ENCODE measurements around the gene AMFR. TPM values are rescaled to one million over a fixed set of nuclear protein-coding genes. Genes with fewer than 3 reads are reported as not detected.

AMFR gene
- total and polyA plus RNA-seq, 2 of the 13 experiments (the other 11 are each of a cell fraction or from before 2014, with no cell fraction given): 52.9 to 108 TPM

DNA sequence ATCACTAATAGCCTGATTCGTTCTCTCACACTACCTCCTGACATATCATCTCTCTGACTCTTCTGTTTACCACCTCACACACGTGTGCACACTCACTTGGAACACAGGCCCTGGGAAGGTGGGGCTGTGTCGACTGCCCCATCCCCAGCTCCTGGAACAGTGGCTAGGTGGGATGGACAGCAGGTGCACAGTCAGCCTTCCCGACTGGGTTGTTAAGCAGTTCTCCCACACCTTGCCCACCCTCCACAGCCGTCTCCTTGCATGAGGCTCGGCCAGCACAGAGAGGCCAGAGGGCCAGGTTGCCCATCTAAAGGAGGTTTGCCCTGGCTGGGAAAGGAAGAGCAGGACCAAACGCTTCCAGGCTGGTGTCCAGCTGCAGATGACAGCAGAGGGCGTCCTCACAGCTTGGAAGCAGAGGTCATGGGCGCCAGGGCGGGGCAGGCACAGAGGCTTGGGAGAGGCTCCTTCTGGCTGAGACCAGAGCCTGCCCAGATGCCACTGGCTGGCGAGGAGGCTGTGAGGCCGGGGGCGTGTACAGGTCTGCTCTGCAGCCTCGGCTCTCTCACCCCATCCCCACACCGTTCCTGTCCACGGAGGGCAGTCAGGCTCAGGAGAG lies 92.8 kb downstream of the AMFR start (continued):
- TF ChIP-seq, protein P1, sequence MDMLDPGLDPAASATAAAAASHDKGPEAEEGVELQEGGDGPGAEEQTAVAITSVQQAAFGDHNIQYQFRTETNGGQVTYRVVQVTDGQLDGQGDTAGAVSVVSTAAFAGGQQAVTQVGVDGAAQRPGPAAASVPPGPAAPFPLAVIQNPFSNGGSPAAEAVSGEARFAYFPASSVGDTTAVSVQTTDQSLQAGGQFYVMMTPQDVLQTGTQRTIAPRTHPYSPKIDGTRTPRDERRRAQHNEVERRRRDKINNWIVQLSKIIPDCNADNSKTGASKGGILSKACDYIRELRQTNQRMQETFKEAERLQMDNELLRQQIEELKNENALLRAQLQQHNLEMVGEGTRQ (IDR thresholded peaks at IDR 0.05; ENCODE audit: low read depth, low read length): no peak
- TF ChIP-seq, protein P1 (CRISPR knock-in tag; IDR thresholded peaks at IDR 0.05; ENCODE audit: borderline replicate concordance): no peak
- TF ChIP-seq, protein P2, sequence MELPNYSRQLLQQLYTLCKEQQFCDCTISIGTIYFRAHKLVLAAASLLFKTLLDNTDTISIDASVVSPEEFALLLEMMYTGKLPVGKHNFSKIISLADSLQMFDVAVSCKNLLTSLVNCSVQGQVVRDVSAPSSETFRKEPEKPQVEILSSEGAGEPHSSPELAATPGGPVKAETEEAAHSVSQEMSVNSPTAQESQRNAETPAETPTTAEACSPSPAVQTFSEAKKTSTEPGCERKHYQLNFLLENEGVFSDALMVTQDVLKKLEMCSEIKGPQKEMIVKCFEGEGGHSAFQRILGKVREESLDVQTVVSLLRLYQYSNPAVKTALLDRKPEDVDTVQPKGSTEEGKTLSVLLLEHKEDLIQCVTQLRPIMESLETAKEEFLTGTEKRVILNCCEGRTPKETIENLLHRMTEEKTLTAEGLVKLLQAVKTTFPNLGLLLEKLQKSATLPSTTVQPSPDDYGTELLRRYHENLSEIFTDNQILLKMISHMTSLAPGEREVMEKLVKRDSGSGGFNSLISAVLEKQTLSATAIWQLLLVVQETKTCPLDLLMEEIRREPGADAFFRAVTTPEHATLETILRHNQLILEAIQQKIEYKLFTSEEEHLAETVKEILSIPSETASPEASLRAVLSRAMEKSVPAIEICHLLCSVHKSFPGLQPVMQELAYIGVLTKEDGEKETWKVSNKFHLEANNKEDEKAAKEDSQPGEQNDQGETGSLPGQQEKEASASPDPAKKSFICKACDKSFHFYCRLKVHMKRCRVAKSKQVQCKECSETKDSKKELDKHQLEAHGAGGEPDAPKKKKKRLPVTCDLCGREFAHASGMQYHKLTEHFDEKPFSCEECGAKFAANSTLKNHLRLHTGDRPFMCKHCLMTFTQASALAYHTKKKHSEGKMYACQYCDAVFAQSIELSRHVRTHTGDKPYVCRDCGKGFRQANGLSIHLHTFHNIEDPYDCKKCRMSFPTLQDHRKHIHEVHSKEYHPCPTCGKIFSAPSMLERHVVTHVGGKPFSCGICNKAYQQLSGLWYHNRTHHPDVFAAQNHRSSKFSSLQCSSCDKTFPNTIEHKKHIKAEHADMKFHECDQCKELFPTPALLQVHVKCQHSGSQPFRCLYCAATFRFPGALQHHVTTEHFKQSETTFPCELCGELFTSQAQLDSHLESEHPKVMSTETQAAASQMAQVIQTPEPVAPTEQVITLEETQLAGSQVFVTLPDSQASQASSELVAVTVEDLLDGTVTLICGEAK (IDR thresholded peaks at IDR 0.05): no peak
- TF ChIP-seq, protein P2 (CRISPR knock-in tag; IDR thresholded peaks at IDR 0.05): no peak
- no peak for TF ChIP-seq SRF (IDR thresholded peaks at IDR 0.05; ENCODE audit: low read depth, low read length)
- TF ChIP-seq, protein P3, sequence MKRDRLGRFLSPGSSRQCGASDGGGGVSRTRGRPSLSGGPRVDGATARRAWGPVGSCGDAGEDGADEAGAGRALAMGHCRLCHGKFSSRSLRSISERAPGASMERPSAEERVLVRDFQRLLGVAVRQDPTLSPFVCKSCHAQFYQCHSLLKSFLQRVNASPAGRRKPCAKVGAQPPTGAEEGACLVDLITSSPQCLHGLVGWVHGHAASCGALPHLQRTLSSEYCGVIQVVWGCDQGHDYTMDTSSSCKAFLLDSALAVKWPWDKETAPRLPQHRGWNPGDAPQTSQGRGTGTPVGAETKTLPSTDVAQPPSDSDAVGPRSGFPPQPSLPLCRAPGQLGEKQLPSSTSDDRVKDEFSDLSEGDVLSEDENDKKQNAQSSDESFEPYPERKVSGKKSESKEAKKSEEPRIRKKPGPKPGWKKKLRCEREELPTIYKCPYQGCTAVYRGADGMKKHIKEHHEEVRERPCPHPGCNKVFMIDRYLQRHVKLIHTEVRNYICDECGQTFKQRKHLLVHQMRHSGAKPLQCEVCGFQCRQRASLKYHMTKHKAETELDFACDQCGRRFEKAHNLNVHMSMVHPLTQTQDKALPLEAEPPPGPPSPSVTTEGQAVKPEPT (CRISPR knock-in tag; IDR thresholded peaks at IDR 0.05; ENCODE audit: low read depth): no peak
- TF ChIP-seq ZNF672 (CRISPR knock-in tag; IDR thresholded peaks at IDR 0.05): no peak
- TF ChIP-seq ZNF615 (CRISPR knock-in tag; IDR thresholded peaks at IDR 0.05; ENCODE audit: borderline replicate concordance): no peak
- TF ChIP-seq, protein P4, sequence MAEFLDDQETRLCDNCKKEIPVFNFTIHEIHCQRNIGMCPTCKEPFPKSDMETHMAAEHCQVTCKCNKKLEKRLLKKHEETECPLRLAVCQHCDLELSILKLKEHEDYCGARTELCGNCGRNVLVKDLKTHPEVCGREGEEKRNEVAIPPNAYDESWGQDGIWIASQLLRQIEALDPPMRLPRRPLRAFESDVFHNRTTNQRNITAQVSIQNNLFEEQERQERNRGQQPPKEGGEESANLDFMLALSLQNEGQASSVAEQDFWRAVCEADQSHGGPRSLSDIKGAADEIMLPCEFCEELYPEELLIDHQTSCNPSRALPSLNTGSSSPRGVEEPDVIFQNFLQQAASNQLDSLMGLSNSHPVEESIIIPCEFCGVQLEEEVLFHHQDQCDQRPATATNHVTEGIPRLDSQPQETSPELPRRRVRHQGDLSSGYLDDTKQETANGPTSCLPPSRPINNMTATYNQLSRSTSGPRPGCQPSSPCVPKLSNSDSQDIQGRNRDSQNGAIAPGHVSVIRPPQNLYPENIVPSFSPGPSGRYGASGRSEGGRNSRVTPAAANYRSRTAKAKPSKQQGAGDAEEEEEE (CRISPR knock-in tag; IDR thresholded peaks at IDR 0.05; ENCODE audit: borderline replicate concordance): no peak
- no peak for TF ChIP-seq ZNF282 (IDR thresholded peaks at IDR 0.05; ENCODE audit: partially characterized antibody)
- TF ChIP-seq, protein P5, sequence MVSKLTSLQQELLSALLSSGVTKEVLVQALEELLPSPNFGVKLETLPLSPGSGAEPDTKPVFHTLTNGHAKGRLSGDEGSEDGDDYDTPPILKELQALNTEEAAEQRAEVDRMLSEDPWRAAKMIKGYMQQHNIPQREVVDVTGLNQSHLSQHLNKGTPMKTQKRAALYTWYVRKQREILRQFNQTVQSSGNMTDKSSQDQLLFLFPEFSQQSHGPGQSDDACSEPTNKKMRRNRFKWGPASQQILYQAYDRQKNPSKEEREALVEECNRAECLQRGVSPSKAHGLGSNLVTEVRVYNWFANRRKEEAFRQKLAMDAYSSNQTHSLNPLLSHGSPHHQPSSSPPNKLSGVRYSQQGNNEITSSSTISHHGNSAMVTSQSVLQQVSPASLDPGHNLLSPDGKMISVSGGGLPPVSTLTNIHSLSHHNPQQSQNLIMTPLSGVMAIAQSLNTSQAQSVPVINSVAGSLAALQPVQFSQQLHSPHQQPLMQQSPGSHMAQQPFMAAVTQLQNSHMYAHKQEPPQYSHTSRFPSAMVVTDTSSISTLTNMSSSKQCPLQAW (CRISPR knock-in tag; IDR thresholded peaks at IDR 0.05): peak; percentile 60; the same call in 1 of the 2 replicates
- TF ChIP-seq ZNF577 (CRISPR knock-in tag; IDR thresholded peaks at IDR 0.05; ENCODE audit: borderline replicate concordance, low read depth): no peak
